Common myeloid progenitor, CD34-positive (primary cell): ENCODE results near the gene RALGDS.
"Not testable (repeated sequence)": the region's sequence is repeated elsewhere in the genome, so short reads cannot be mapped to it uniquely, and the experiment has no call there.

Experiments used
- CTCF ChIA-PET: fragments of 350-600 bp; sonication (Branson Sonifier 250); formaldehyde crosslinking; loops from one replicate; lab custom pipeline; 2021; ENCODE audit warnings: antibody characterized with exemption; lab: Charles Lee
- POLR2A ChIA-PET: fragments of 350-600 bp; sonication (Branson Sonifier 250); formaldehyde crosslinking; loops from one replicate; lab custom pipeline; 2021; ENCODE audit warnings: antibody characterized with exemption; lab: Charles Lee
- DNase-seq, 3 donors: peaks; one replicate each; pipeline versions ENCODE4 v3.0.0 to v3.0.0-alpha.2; 2013
- H3K27ac ChIP-seq, 2 experiments: 1 replicate in 1 of 2; 2 replicates in 1 of 2; pipeline ENCODE4 v1.7.0; 2013; ENCODE audit warnings: inconsistent platforms in 2 of 2, low read length in 2 of 2, mild to moderate bottlenecking in 2 of 2, low read depth in 1 of 2, moderate library complexity in 1 of 2; ENCODE audit not compliant: severe bottlenecking in 2 of 2, insufficient read depth in 1 of 2, poor library complexity in 1 of 2
- H3K27me3 ChIP-seq, 5 experiments: replicated peaks in 2 of 5; 1 replicate in 3 of 5; 2 replicates in 2 of 5; pipeline versions ENCODE4 v1.6.1 to v1.7.0; 2013; ENCODE audit warnings: low read length in 4 of 5, mild to moderate bottlenecking in 2 of 5, moderate library complexity in 2 of 5, inconsistent platforms in 1 of 5; ENCODE audit not compliant: insufficient read depth in 5 of 5, control insufficient read depth in 4 of 5
- H3K36me3 ChIP-seq, 4 experiments: 1 replicate in 2 of 4; 2 replicates in 2 of 4; pipeline versions ENCODE4 v1.6.1 to v1.7.0; 2013; ENCODE audit warnings: low read length in 3 of 4, control low read depth in 1 of 4, mild to moderate bottlenecking in 1 of 4; ENCODE audit not compliant: control insufficient read depth in 4 of 4, insufficient read depth in 4 of 4
- H3K4me1 ChIP-seq, 4 experiments: 1 replicate in 3 of 4; 2 replicates in 1 of 4; pipeline versions ENCODE4 v1.6.1 to v1.7.1; 2013; ENCODE audit warnings: low read length in 3 of 4, mild to moderate bottlenecking in 3 of 4, control low read depth in 1 of 4, inconsistent platforms in 1 of 4, moderate library complexity in 1 of 4; ENCODE audit not compliant: control insufficient read depth in 4 of 4, insufficient read depth in 4 of 4; ENCODE audit errors: control extremely low read depth in 1 of 4
- H3K4me3 ChIP-seq, 7 experiments: 1 replicate in 4 of 7; 2 replicates in 3 of 7; pipeline versions ENCODE4 v1.5.1 to v1.7.0; 2013; ENCODE audit warnings: mild to moderate bottlenecking in 7 of 7, low read length in 6 of 7, moderate library complexity in 6 of 7, inconsistent platforms in 2 of 7, low read depth in 2 of 7, control low read depth in 1 of 7; ENCODE audit not compliant: insufficient read depth in 4 of 7, control insufficient read depth in 1 of 7; ENCODE audit errors: extremely low read depth in 1 of 7
- H3K9me3 ChIP-seq, 5 experiments: 1 replicate in 4 of 5; 2 replicates in 1 of 5; pipeline versions ENCODE4 v1.6.1 to v1.7.1; 2013; ENCODE audit warnings: low read length in 4 of 5, mild to moderate bottlenecking in 2 of 5, inconsistent platforms in 1 of 5, low read depth in 1 of 5, moderate library complexity in 1 of 5; ENCODE audit not compliant: control insufficient read depth in 4 of 5, insufficient read depth in 2 of 5; ENCODE audit errors: control extremely low read depth in 1 of 5
- WGBS: methylation state at CpG from one replicate; pipeline ENCODE4 v1.1.5; 2013; ENCODE audit not compliant: insufficient coverage; 5-methylcytosine and 5-hydroxymethylcytosine counted together

The RALGDS gene

GRCh38 chr9:133063500-133064231, 57.4 kb downstream of the RALGDS start:
- H3K27me3 ChIP-seq, result no peaks in the 10 kb centered on the region
- H3K27ac ChIP-seq, result no peak overlapping the region
- H3K36me3 ChIP-seq, result peaks cover 0 to 10% (median 5%) of the 10 kb centered on the region in 4 experiments
- ChIA-PET CTCF (interaction anchor here (0.6 to 2.1 kb wide), 10 partner anchors 9 to 83 kb away, joined by 3 to 7 read pairs (median 4); no protein-coding TSS in a partner anchor), POLR2A (no interaction called here)
- WGBS, result 94% methylated on average over 12 of the region's 14 CpGs
- no peak for DNase-seq
- no peaks in the 10 kb centered on the region for H3K9me3 ChIP-seq
- H3K4me1 ChIP-seq, result peaks cover 5 to 47% (median 43%) of the 10 kb centered on the region in 4 experiments
- no peak overlapping the region for H3K4me3 ChIP-seq

GRCh38 chr9:133063159-133063499, 57.9 kb downstream of the RALGDS start:
- H3K9me3 ChIP-seq, result no peaks in the 10 kb centered on the region
- peaks cover 5 to 52% (median 48%) of the 10 kb centered on the region in 4 experiments for H3K4me1 ChIP-seq
- POLR2A ChIA-PET, result no interaction called here
- 35% methylated on average over 6 of the region's 8 CpGs for WGBS
- peak in 1 of 3 donors; percentile 37 for DNase-seq
- no peak overlapping the region for H3K4me3 ChIP-seq
- H3K27me3 ChIP-seq, result no peaks in the 10 kb centered on the region
- H3K36me3 ChIP-seq, result peaks cover 0 to 13% (median 5%) of the 10 kb centered on the region in 4 experiments
- CTCF ChIA-PET, result interaction anchor here (0.8 to 2.1 kb wide), 5 partner anchors 8 to 81 kb away, joined by 3 to 7 read pairs (median 4); no protein-coding TSS in a partner anchor
- H3K27ac ChIP-seq, result no peak overlapping the region

- CTCF ChIA-PET, result interaction anchor here (2.1 kb wide), 1 partner anchor 81 kb away, joined by 7 read pairs; no protein-coding TSS in a partner anchor
Measured at GRCh38 chr9:133062569-133062968, 58.5 kb downstream of the RALGDS start.

GRCh38 chr9:133061764-133062145, 59.3 kb downstream of the RALGDS start, which contains the start of gene CEL:
TSS of gene CEL (plus strand) at chr9:133061981. CDS start at chr9:133062003, 22 bp downstream.
- Histone ChIP-seq H3K4me3 (peak within 1 kb of the TSS in 2 of 7 experiments; percentile 28 to 45), H3K27ac (peak within 1 kb of the TSS in 1 of 2 experiments; percentile 43), H3K4me1 (peaks cover 5 to 66% (median 62%) of the 10 kb centered on the region in 4 experiments), H3K36me3 (peaks cover 0 to 26% (median 3%) of the 10 kb centered on the region in 4 experiments)
- DNase-seq, POLR2A ChIA-PET, H3K27me3 ChIP-seq, H3K9me3 ChIP-seq: not testable (repeated sequence)
- CTCF ChIA-PET, result interaction anchor here (2.6 kb wide), 1 partner anchor 14 kb away, joined by 14 read pairs; no protein-coding TSS in a partner anchor
- WGBS, result no CpG with 5 or more reads among the region's 9 CpGs

More at GRCh38 chr9:133062569-133062968, 58.5 kb downstream of the RALGDS start:
- WGBS, result no CpG with 5 or more reads among the region's 8 CpGs
- H3K9me3 ChIP-seq, H3K27me3 ChIP-seq, H3K27ac ChIP-seq, H3K4me3 ChIP-seq, POLR2A ChIA-PET: not testable (repeated sequence)
- Histone ChIP-seq H3K4me1 (peaks cover 5 to 58% (median 53%) of the 10 kb centered on the region in 4 experiments), H3K36me3 (peaks cover 0 to 19% (median 4%) of the 10 kb centered on the region in 4 experiments)
- DNase-seq, result peak in 2 of 3 donors; percentile 49 to 64

GRCh38 chr9:133061019-133061763, 59.8 kb downstream of the RALGDS start:
- peak overlapping the region in 1 of 2 experiments; percentile 43 for H3K27ac ChIP-seq
- CTCF ChIA-PET, result interaction anchor here (0.7 to 2.6 kb wide), 5 partner anchors 10 to 39 kb away, joined by 3 to 14 read pairs (median 4); no protein-coding TSS in a partner anchor
- POLR2A ChIA-PET, result not testable (repeated sequence)

GRCh38 chr9:133060417-133060841, 60.6 kb downstream of the RALGDS start:
- ChIA-PET CTCF (interaction anchor here (0.7 to 2.6 kb wide), 10 partner anchors 9 to 270 kb away, joined by 3 to 14 read pairs (median 3); no protein-coding TSS in a partner anchor), POLR2A (interaction anchor here (0.6 kb wide), 1 partner anchor 13 kb away, joined by 3 read pairs; no protein-coding TSS in a partner anchor)
- H3K36me3 ChIP-seq, result peaks cover 2 to 39% (median 10%) of the 10 kb centered on the region in 4 experiments
- H3K4me3 ChIP-seq, result peak overlapping the region in 4 of 7 experiments; percentile 11 to 57 (median 32)
- peak overlapping the region in 1 of 2 experiments; percentile 77 for H3K27ac ChIP-seq
- H3K4me1 ChIP-seq, result peaks cover 5 to 76% (median 70%) of the 10 kb centered on the region in 4 experiments
- 0% methylated on average over 3 of the region's 6 CpGs for WGBS
- H3K27me3 ChIP-seq, result no peaks in the 10 kb centered on the region
- H3K9me3 ChIP-seq, result no peaks in the 10 kb centered on the region
- DNase-seq, result peak; percentile 31 to 78 (median 68)

More at GRCh38 chr9:133061019-133061763, 59.8 kb downstream of the RALGDS start:
- not testable (repeated sequence) for H3K27me3 ChIP-seq, H3K9me3 ChIP-seq
- WGBS, result 40% methylated on average over 14 of the region's 14 CpGs
- DNase-seq, result peak in 2 of 3 donors; percentile 19 to 28
- Histone ChIP-seq H3K4me3 (peak overlapping the region in 2 of 7 experiments; percentile 28 to 45), H3K4me1 (peaks cover 5 to 71% (median 67%) of the 10 kb centered on the region in 4 experiments), H3K36me3 (peaks cover 0 to 32% (median 6%) of the 10 kb centered on the region in 4 experiments)
